Esophagus muscularis mucosa (tissue), 4 donors: ENCODE measurements around the gene RAB3A. TPM values are rescaled to one million over a fixed set of nuclear protein-coding genes. Genes with fewer than 3 reads are reported as not detected.

Source experiments
- DNase-seq: peaks from one replicate; pipeline ENCODE4 v3.0.0-alpha.2; 2017; ENCODE audit errors: extremely low spot score
- H3K27ac ChIP-seq, 4 donors: fragments of 200-600 bp; sonication (generic); replicated peaks in 1 of 4; 1 replicate in 3 of 4; 2 replicates in 1 of 4; pipeline ENCODE4 v1.5.1; 2016 to 2019; ENCODE audit warnings: mild to moderate bottlenecking in 1 of 4
- H3K27me3 ChIP-seq, 4 donors: fragments of 200-600 bp; sonication (generic); one replicate each; pipeline versions ENCODE4 v1.5.1 to v1.6.0; 2016 to 2019
- H3K36me3 ChIP-seq, 4 donors: fragments of 200-600 bp; sonication (generic); one replicate each; pipeline ENCODE4 v1.5.1; 2016 to 2019
- H3K4me1 ChIP-seq, 4 donors: fragments of 200-600 bp; sonication (generic); one replicate each; pipeline ENCODE4 v1.5.1; 2016 to 2019
- H3K4me3 ChIP-seq, 4 donors: fragments of 200-600 bp; sonication (generic); 1 replicate in 2 of 4; 2 replicates in 2 of 4; pipeline ENCODE4 v1.5.1; 2016 to 2019; ENCODE audit warnings: mild to moderate bottlenecking in 4 of 4, moderate library complexity in 1 of 4
- H3K9me3 ChIP-seq, 4 donors: fragments of 200-600 bp; sonication (generic); 1 replicate in 3 of 4; 2 replicates in 1 of 4; pipeline ENCODE4 v1.5.1; 2016 to 2019
- EP300 ChIP-seq: sonication (generic); formaldehyde crosslinking; IDR thresholded peaks from one replicate; pipeline ENCODE4 v1.6.1; 2017; ENCODE audit warnings: antibody characterized with exemption
- POLR2A ChIP-seq: fragments of 450-650 bp; IDR thresholded peaks from one replicate; pipeline ENCODE4 v1.6.1; 2017; ENCODE audit warnings: antibody characterized with exemption, moderate library complexity, mild to moderate bottlenecking, low read depth
- POLR2AphosphoS5 ChIP-seq, 2 donors: sonication (generic); formaldehyde crosslinking; IDR thresholded peaks; one replicate each; pipeline ENCODE4 v1.6.1; 2017; ENCODE audit warnings: antibody characterized with exemption in 2 of 2
- WGBS: methylation state at CpG from one replicate; pipeline ENCODE4 v1.1.5; 2018; 5-methylcytosine and 5-hydroxymethylcytosine counted together
- intact Hi-C: fragments of 100-400 bp; cut with DNase I; formaldehyde crosslinking; loops from one replicate; pipeline ENCODE4 v1.15.1; 2023
- total RNA-seq, 4 donors: library from RNA; depleted of rRNA; stranded (reverse); fragments of >200 nt; gene quantifications; one replicate each; pipeline versions ENCODE4 v1.1.0 to v1.2.1, GENCODE V29; 2016
- TF ChIP-seq, protein P1 (sequence below), 3 experiments: fragments of 200-600 bp in 2 of 3; fragments of 450-650 bp in 1 of 3; sonication (generic) in 2 of 3; IDR thresholded peaks; one replicate each; pipeline ENCODE4 v1.5.1; 2017 to 2019; ENCODE audit warnings: antibody characterized with exemption in 3 of 3, mild to moderate bottlenecking in 2 of 3, moderate library complexity in 1 of 3

RAB3A gene
- total RNA-seq, 4 donors from 2014 or later: 1.7 to 2.5 (median 1.9) TPM

GRCh38 chr19:18158467-18158866 is 45.4 kb downstream of the RAB3A start:
- intact Hi-C loops: loop anchor here (10.0 kb wide), 1 partner anchor 154 kb away; the partner anchor contains the start of gene ARRDC2
- 83% methylated on average over 4 of the region's 4 CpGs for WGBS
- peaks cover 50 to 76% (median 66%) of the 10 kb centered on the region in 4 donors for H3K4me1 ChIP-seq
- TF ChIP-seq EP300 (no peak), POLR2A (no peak), POLR2AphosphoS5 (IDR thresholded peaks at IDR 0.05) (no peak)
- TF ChIP-seq, protein P1, sequence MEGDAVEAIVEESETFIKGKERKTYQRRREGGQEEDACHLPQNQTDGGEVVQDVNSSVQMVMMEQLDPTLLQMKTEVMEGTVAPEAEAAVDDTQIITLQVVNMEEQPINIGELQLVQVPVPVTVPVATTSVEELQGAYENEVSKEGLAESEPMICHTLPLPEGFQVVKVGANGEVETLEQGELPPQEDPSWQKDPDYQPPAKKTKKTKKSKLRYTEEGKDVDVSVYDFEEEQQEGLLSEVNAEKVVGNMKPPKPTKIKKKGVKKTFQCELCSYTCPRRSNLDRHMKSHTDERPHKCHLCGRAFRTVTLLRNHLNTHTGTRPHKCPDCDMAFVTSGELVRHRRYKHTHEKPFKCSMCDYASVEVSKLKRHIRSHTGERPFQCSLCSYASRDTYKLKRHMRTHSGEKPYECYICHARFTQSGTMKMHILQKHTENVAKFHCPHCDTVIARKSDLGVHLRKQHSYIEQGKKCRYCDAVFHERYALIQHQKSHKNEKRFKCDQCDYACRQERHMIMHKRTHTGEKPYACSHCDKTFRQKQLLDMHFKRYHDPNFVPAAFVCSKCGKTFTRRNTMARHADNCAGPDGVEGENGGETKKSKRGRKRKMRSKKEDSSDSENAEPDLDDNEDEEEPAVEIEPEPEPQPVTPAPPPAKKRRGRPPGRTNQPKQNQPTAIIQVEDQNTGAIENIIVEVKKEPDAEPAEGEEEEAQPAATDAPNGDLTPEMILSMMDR (IDR thresholded peaks at IDR 0.05): no peak
- peaks cover 16 to 27% (median 24%) of the 10 kb centered on the region in 4 donors for H3K36me3 ChIP-seq
- peak overlapping the region in 2 of 4 donors; percentile 75 to 76 for H3K27ac ChIP-seq
- H3K4me3 ChIP-seq: no peak overlapping the region
- no peak for DNase-seq
- H3K27me3 ChIP-seq: no peaks in the 10 kb centered on the region
- no peaks in the 10 kb centered on the region for H3K9me3 ChIP-seq

- no peak for TF ChIP-seq POLR2AphosphoS5 (IDR thresholded peaks at IDR 0.05)
- no peak for TF ChIP-seq EP300
- TF ChIP-seq POLR2A: no peak
- TF ChIP-seq, protein P1 (IDR thresholded peaks at IDR 0.05): no peak
- no peak for DNase-seq
- 36% methylated on average over 18 of the region's 18 CpGs for WGBS
Measured at GRCh38 chr19:18157465-18158063, 46.3 kb downstream of the RAB3A start.

GRCh38 chr19:18156841-18157464 is 46.9 kb downstream of the RAB3A start:
- intact Hi-C loops: loop anchor here (10.0 kb wide), 1 partner anchor 152 kb away; the partner anchor contains the start of gene ARRDC2
- Histone ChIP-seq H3K27ac (peak overlapping the region; percentile 75 to 89 (median 81)), H3K9me3 (no peaks in the 10 kb centered on the region), H3K4me3 (no peak overlapping the region), H3K4me1 (peaks cover 51 to 73% (median 68%) of the 10 kb centered on the region in 4 donors), H3K27me3 (no peaks in the 10 kb centered on the region), H3K36me3 (peaks cover 8 to 12% (median 8%) of the 10 kb centered on the region in 4 donors)
- TF ChIP-seq POLR2AphosphoS5 (IDR thresholded peaks at IDR 0.05) (peak; percentile 57 to 69), EP300 (no peak), POLR2A (no peak)
- TF ChIP-seq, protein P1 (IDR thresholded peaks at IDR 0.05): no peak
- 21% methylated on average over 20 of the region's 22 CpGs for WGBS
- DNase-seq: no peak

More at GRCh38 chr19:18157465-18158063, 46.3 kb downstream of the RAB3A start:
- no peaks in the 10 kb centered on the region for H3K9me3 ChIP-seq
- H3K27ac ChIP-seq: peak overlapping the region; percentile 75 to 89 (median 81)
- intact Hi-C loops: loop anchor here (10.0 kb wide), 1 partner anchor 153 kb away; the partner anchor contains the start of gene ARRDC2
- no peaks in the 10 kb centered on the region for H3K27me3 ChIP-seq
- peaks cover 50 to 76% (median 68%) of the 10 kb centered on the region in 4 donors for H3K4me1 ChIP-seq
- no peak overlapping the region for H3K4me3 ChIP-seq
- H3K36me3 ChIP-seq: peaks cover 8 to 18% (median 15%) of the 10 kb centered on the region in 4 donors

DNA sequence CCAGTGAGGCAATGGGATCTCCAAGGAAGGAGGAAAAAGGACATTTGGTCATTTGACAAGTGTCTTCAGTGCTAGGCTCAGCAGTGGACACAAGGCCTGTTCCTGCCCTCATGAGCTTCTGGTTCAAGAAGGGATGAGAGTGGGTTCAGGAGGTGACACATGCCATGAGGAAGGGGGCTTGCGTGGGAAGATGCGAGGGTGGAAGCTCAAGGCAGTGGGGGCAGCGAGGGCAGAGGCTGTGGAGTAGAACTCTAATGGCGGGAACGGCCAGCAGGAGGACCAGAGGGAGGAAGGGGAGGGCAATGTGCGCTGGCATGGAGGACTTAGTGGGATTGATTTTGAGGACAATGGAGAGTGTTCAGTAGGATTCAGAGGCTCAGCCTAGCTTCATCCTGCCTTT is 47.6 kb downstream of the RAB3A start:
- Histone ChIP-seq H3K27me3 (no peaks in the 10 kb centered on the region), H3K36me3 (peaks cover 6 to 9% (median 8%) of the 10 kb centered on the region in 4 donors), H3K4me3 (no peak overlapping the region), H3K9me3 (no peaks in the 10 kb centered on the region), H3K4me1 (peaks cover 51 to 73% (median 68%) of the 10 kb centered on the region in 4 donors), H3K27ac (peak overlapping the region; percentile 75 to 89 (median 81))
- no peak for DNase-seq
- intact Hi-C loops: loop anchor here (10.0 kb wide), 1 partner anchor 151 kb away; the partner anchor contains the start of gene ARRDC2
- 90% methylated on average over 6 of the region's 6 CpGs for WGBS
- TF ChIP-seq POLR2A (no peak), POLR2AphosphoS5 (IDR thresholded peaks at IDR 0.05) (no peak), EP300 (no peak)
- TF ChIP-seq, protein P1 (IDR thresholded peaks at IDR 0.05): no peak
